ENCODE measurements around the gene SLC35E2B.

The SLC35E2B gene

DNA sequence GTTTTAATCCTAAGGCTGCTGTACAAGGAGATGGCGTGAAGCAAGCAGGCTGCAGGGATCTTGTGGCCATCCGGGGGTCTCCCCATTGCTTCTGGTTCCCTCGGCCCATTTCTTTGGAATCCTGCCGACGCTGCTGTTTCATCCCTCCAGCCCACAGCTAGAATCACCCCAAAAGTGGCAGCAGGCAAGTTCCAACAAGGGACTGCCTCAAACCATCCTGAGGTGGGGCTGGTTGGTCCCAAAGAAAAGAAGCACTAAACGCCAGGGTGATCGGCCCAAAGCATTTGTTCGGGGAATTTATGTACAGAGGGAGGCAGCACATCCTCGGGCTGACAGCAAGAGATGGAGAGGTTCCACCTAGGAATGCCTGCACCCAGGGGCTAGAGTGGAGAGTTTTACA is 81.8 kb downstream of the SLC35E2B start:
- H3K4me3 ChIP-seq (replicated peaks; ENCODE audit: low read depth, low read length), result no peak overlapping the region
- TF ChIP-seq, protein P1, sequence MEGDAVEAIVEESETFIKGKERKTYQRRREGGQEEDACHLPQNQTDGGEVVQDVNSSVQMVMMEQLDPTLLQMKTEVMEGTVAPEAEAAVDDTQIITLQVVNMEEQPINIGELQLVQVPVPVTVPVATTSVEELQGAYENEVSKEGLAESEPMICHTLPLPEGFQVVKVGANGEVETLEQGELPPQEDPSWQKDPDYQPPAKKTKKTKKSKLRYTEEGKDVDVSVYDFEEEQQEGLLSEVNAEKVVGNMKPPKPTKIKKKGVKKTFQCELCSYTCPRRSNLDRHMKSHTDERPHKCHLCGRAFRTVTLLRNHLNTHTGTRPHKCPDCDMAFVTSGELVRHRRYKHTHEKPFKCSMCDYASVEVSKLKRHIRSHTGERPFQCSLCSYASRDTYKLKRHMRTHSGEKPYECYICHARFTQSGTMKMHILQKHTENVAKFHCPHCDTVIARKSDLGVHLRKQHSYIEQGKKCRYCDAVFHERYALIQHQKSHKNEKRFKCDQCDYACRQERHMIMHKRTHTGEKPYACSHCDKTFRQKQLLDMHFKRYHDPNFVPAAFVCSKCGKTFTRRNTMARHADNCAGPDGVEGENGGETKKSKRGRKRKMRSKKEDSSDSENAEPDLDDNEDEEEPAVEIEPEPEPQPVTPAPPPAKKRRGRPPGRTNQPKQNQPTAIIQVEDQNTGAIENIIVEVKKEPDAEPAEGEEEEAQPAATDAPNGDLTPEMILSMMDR (IDR thresholded peaks at IDR 0.05; ENCODE audit: low read depth, low read length, missing control alignments), result no peak
- DNase-seq (ENCODE audit: extremely low read depth, low read depth), result no peak

DNA sequence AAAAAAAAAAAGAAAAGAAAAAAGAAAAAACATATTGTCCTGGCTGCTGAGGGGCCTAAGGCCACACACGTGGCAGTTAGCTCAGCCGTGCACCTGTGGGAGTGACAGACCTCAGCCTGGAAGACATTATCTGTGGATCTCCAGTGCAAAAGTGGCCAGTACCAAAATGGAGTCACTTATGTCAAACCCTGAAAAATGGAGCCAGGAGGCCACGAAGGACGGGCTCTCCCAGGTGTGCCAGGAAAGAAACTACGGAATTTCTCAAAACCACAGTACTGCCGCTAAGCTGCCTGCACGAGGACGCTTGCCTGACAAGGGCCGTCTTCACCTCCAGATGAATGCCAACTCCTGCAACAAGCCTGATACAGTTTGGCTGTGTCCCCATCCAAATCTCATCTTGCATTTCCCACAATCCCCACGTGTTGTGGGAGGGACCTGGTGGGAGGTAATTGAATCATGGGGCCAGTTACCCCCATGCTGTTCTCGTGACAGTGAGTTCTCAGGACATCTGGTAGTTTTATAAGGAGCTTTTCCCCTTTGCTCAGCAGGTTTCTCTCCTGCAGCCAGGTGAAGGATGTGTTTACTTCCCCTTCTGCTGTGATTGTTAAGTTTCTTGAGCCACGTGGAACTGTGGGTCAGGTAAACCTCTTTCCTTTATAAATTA is 82.6 kb downstream of the SLC35E2B start:
- H3K4me3 ChIP-seq (replicated peaks; ENCODE audit: low read depth, low read length), result no peak overlapping the region
- no peak for DNase-seq (ENCODE audit: extremely low read depth, low read depth)
- TF ChIP-seq, protein P1 (IDR thresholded peaks at IDR 0.05; ENCODE audit: low read depth, low read length, missing control alignments), result no peak
